Fibroblast of gingiva (primary cell): ENCODE results near the gene TMEM134.
"Not testable (repeated sequence)": the region's sequence is repeated elsewhere in the genome, so short reads cannot be mapped to it uniquely, and the experiment has no call there.

ENCODE experiments used
- DNase-seq: peaks from one replicate; pipeline ENCODE4 v3.0.0-alpha.2; 2011; ENCODE audit warnings: low read depth

The TMEM134 gene

DNA sequence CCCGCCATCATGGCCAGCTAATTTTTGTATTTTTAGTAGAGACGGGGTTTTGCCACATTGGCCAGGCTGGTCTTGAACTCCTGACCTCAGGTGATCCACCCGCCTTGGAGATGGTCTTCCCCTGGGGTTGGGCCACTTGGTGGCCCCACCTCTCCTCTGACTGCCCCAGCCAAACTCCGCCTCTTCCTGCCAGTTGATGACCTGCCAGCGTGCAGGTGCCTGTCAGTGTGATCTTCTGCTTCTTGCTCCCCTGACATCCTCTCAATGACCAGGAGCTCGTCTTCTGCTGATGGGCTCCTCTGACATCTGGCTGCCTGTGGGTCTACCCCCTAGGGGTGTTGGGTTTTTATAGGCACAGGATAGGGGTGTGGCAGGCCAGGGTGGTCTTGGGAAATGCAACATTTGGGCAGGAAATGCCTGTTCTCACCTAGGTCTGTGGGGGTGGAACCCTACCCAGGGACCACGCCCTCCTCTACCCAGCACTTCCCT, 16.9 kb upstream of the TMEM134 start:
- DNase-seq: not testable (repeated sequence)

DNA sequence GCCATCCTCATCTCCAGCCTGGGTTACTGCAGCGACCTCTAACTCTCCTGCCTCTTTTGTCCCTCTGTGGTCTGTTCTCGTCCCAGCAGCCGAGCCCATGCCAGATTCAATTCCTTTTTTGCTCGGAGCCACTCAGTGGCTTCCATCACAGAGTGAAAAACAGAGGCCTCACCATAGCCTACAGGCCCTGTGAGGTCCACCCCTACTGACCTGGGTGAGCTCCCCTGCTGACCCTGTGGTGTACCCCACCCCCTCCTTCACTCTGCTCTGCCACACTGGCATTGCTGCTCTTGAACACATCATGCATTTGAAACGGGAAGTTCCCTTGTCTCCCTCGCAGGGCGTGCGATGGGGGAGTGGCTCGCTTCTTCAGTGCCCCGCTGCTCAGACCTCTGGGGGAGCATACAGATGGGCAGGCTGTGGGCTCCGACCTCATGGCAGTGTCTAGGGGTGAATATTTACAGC, 15.8 kb upstream of the TMEM134 start:
- DNase-seq: no peak

DNA sequence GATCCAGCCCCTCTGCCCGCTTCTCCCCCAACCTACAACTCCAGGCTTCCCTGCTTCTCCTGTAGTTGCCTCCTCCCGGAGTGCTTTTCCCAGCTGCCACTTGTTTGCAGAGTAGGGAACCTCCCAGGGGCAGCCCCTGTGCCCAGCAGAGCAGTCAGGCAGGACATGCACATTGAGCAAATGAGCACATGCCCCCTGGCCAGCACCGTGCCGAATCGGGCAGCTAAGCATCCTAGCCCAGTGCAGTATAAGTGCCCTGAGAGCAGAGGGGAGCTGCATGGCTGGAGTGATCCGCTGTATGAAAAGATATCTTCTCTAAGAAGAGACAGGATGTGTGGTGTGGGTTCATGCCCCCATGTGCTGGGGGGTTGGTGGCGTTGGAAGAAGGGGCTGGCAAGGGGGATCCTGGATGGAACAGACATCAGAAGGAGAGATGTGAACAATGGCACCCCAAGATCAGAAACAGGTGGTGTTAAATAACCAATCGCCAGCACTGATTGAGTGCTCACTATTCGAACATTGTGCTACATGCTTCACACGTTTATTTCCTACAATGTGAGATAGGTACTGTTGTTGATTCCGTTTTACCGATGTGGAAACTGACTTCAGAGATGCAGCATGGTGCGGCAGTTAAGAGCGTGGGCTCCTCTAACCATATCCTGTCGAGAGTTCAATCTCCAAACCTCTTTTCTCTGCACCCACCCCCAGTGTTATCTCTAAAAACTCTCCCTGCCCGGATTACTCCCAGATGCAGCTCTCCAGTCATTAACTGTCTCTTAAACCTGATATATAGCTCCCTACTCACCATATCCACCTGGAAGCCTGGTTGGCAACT, 15.0 kb upstream of the TMEM134 start:
- DNase-seq: no peak

DNA sequence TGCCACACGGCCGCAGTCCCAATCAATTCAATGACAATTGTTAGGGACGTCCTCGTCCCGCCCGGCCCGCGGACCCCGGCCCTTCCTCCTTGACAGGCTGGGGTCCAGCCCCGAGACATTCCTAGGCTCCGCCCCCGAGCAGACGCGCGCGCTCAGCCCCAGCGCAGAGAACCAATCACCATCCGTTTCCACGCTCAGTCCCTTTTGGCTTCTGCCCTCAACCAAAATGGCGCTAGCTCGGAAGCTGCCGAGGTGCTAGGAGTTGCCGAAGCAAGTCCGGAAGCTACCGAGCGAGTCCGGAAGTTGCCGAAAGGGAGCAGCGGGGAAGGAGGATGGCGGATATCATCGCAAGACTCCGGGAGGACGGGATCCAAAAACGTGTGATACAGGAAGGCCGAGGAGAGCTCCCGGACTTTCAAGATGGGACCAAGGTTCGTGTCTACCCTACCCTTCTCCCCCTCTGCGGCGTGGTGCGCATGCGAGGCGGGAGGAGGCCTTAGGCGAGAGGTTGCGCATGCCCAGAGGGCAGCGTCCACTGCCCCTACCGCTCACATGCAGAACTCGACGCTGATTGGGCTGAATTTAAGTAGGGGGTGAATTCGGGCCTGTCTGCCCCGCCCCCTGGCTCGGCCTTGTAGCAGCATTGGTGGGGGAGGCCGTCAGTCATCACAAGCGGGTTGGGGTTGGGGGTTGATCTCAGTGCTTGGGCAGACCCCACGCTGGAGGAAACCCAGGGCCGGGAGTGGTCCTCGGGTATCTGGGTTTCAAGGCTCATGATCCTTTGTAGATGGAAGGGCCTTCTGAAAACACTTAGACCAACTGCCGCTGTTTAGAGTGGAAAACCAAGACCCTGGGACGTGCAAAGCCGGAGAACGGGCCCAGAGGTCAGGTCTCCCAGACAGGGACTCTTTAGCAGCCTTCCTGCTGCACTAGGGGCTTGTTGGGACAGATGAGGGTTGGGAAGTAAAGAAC, 14.1 kb upstream of the TMEM134 start, which contains the start of gene AIP:
Gene AIP (plus strand): TSS at position 200 of the 972 bp plus-strand sequence. CDS start 133 bp downstream, at position 333.
- peak; percentile 96 for DNase-seq

DNA sequence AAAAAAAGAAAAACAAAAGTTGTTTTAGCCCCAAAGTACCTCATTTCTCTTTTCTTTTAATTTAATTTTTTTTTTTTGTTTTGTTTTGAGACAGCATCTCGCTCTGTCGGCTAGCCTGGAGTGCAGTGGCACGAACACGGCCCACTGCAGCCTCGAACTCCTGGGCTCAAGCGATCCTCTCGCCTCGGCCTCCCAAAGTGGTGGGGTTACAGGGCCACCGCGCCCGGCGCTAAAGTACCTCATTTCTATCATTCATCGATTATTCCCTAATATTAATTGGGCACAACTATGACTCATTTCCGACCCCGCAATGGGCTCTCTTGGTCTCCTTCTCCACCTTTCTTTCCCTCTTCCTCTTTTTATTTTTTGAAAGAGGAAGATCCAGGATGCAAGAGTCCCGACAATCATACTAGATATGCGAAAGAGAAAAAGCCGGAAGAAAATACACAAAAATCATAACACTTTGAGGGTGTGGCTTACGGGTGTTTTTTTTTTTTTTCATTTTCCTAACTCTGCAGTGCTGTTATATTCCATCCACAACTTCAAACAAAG, 13.3 kb upstream of the TMEM134 start:
- DNase-seq: no peak

DNA sequence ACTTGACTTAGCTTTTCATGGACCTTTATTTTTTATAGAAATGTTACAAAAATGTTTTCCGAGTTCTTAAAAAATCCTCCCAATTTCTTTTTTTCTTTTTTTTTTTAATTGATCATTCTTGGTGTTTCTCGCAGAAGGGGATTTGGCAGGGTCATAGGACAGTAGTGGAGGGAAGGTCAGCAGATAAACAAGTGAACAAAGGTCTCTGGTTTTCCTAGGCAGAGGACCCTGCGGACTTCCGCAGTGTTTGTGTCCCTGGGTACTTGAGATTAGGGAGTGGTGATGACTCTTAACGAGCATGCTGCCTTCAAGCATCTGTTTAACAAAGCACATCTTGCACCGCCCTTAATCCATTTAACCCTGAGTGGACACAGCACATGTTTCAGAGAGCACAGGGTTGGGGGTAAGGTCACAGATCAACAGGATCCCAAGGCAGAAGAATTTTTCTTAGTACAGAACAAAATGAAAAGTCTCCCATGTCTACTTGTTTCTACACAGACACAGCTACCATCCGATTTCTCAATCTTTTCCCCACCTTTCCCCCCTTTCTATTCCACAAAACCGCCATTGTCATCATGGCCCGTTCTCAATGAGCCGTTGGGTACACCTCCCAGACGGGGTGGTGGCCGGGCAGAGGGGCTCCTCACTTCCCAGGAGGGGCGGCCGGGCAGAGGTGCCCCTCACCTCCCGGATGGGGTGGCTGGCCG, 8.4 kb upstream of the TMEM134 start:
- DNase-seq: not testable (repeated sequence)

DNA sequence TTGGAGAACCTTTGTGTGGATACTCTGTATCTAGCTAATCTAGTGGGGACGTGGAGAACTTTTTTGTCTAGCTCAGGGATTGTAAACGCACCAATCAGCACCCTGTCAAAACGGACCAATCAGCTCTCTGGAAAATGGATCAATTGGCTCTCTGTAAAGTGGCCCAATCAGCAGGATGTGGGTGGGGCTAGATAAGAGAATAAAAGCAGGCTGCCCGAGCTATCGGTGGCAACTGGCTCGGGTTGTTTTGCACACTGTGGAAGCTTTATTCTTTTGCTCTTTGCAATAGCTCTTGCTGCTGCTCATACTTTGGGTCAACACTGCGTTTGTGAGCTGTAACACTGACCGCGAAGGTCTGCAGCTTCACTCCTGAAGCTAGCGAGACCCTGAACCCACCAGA, 7.6 kb upstream of the TMEM134 start:
- not testable (repeated sequence) for DNase-seq

DNA sequence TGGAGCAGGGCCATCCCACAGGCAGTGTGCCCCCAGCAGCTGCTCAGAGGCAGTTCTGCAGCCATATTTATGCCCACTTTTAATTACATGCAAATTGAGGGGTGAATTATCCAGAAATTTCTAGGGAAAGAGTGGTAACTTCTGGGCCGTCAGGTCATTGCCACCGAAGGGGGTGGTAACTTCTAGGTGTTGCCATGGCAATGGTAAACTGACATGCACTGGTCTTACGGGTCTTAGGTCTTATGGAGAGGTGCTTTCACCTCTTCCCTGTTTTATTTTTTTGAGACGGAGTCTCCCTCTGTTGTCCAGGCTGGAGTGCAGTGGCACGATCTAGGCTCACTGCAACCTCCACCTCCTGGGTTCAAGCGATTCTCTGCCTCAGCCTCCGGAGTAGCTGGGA, 3.8 kb upstream of the TMEM134 start:
- no peak for DNase-seq

DNA sequence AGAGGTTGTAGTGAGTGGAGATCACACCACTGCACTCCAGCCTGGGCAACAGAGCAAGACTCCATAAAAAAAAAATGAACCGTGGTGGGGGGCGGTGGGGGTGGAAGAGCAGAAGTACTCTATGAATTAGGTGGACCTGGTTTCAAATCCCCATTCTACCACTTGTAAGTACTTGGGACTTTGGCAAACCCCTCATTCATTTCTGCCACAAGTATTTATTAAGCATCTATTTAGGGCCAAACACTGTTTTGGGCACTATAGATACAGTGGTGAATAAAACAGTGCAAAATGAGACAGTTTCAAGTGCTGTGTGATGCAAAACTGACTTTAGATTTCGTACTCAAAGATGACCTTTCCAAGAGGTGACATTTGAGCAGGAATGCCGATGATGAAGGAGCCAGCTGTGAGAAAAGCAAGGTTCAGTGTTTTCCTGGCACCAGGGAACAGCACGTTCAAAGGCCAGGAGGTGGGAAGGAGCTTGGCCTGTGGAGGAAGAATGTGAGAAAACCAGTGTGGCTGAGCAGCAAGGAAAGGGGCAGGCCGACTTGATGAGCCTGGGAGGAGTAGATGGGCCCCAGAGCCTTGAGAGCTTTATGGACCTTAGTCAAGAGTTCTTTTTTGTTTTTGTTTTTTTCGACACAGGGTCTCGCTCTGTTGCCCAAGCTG, 1.4 kb upstream of the TMEM134 start:
- DNase-seq: no peak

DNA sequence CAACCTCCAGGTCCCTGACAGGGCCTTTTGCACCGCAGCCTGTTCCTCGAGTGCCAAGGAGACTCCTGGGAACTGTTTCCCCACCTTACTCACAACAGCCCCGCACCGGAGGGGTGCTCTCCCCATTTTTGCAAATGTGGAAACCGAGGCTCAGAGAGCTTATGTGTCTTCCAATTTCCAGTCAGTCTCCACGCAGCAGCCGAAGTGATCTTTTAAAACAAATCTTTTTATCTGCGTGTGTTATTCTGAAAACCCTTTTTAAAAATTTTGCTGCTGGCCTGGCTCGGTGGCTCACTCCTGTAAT, 409 bp upstream of the TMEM134 start:
- no peak for DNase-seq

DNA sequence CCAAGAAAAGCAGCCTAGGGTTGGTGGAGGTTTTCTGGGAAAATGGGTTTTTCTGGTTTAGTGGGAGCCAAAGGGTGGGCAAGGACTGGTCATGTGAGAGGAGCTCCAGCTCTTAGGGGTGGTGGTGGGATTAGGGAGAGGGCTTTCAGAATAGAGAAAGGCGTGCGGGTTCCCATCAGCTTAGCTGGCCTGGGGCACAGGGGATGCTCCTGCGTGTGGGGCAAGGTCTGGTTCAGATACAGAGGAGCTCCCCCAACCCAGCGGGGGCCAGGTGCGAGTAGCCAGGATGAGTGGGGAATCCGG, 644 bp downstream of the TMEM134 start:
- no peak for DNase-seq

DNA sequence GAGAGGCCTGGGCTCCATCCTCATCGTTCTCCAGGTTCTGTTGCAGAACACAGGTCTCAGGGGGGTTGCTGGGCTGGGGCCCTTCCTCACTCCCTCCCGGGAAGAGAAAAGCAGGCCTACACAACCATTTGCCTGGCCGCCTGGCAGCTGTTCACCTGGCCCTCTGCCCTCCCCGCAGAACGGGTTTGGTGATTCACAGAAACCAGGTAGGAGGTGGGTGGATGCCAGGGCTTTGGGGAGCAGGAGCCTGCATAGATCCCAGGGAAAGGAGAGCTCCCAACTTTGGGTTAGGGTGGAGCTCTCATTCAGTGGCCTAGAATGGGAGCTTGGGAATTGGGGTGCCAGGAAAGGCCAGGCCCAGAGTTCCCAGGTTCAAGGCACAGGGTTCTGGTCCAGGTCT, 995 bp downstream of the TMEM134 start:
- DNase-seq: no peak

DNA sequence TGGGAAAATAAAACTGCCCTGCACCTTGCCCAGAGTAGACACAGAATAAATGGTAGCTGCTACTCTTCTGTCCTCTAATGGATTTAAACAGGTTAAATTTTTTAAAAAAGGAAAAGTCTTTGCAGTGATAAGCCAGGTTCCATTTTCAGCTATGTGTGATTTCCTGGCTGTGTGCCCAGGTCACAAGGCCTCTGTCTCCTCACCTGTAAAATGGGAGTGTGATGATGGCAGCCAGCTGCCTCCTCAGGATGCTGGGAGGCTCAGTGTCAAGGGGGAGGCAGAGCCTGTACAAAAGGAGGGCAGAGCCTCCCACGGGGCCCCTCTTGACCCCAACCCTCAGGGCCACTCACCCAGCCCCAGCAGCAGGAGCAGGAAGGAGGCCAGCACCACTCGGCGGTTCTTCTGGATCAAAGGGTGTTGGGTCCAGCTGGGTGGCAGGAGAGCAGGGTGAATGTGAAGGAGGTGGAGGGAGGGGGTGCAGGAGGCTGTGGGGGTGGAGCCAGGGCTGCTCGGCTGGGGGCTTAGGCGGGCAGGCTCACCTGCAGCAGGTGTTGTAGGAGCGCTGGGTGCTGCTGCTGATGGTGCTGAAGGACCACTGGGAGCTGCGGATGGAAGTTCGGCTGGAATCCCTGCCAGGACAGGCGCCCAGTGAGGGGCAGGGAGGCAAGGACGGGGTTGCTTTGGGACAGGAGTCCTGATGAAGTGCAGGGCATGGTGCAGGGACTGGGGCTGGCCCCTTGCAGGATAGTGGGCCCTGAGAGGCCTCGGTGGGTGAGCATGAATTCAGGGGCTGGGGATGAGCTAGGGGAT, 1.9 kb downstream of the TMEM134 start:
- no peak for DNase-seq

DNA sequence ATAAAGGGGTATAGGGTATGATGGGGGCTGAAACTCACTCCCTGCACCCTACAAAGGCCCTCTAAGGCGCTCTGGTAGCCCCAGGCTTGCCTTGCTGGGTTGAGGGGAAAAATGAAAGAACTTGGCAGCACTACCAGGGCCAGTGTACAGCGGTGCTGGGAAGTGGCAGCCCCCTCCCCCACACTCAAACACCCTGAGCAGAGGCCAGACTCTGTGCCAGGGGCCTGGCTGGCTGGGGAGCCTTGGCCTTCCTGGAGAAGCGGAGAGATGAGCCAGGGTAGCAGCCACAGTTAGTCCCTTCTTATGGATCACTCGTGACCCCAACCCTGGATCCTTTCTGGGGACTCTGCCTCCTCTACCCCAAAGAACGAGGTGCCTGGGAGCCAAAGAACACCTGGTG, 2.7 kb downstream of the TMEM134 start:
- DNase-seq: no peak

DNA sequence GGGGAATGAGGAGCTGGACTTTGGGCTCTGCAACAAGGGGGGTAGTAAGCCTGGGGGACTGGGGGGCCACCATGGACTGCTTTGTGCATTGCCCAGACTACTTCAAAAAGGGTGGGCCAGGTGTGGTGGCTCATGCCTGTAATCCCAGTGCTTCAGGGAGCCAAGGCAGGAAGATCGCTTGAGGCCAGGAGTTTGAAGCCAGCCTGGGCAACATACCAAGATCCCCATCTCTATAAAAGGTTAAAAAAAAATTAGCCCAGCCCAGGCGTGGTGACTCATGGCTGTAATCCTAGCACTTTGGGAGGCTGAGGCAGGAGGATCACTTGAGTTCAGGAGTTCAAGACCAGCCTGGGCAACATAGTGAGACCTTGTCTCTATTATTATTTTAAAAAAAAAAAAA, 3.5 kb downstream of the TMEM134 start:
- not testable (repeated sequence) for DNase-seq

DNA sequence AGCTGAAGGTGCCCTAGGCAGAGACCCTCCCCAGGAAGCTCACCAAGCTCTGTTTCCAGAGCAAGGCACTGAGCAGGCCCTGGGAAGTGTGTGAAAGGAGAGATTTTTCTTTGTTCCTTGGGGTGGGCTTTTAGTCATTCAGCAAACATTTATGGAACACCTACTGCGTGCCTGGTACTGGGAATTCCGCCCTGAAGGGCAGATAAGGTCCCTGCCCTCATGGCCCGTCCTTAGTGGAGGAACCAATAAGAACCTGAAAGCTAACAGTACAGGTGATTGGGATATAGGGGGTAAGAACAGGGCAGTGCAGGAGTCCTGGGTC, 3.9 kb downstream of the TMEM134 start:
- DNase-seq: no peak

DNA sequence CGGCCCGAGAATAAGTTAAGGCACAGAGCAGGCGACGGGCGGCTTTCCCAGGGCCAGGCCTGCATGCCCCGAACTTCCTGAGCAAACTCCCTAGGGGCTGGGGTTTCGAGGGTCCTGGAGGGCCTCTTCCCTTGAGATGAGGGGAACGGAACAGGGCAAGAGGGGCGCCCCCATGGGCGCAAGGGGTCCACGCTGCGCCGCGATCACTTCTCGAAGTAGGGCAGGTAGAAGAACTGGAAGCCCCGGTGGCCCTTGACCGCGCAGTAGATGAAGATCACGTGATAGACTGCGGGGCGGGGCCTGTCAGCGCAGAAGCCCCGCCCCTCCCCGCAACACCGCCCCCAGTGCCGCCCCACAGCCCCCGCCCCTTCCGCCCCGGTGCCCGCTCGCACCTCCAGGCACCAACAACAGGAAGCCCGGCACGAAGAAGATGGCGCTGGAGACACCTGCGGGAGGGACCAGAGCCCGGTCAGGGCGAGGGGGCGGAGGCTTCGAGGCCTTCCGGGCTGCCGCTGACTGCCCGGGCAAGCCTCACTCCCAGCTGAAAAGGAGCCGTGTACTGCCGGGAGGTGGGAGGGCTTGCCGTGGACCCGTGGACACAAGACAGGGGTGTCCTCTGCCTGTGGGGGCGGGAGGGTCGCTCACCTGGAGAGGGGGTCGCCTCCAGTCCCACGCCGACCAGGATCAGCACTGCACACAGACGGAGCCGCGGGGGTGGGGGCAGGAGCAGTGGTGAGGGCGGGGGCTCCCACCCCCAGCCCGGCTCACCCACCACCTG, 4.5 kb downstream of the TMEM134 start:
- peak; percentile 65 for DNase-seq

DNA sequence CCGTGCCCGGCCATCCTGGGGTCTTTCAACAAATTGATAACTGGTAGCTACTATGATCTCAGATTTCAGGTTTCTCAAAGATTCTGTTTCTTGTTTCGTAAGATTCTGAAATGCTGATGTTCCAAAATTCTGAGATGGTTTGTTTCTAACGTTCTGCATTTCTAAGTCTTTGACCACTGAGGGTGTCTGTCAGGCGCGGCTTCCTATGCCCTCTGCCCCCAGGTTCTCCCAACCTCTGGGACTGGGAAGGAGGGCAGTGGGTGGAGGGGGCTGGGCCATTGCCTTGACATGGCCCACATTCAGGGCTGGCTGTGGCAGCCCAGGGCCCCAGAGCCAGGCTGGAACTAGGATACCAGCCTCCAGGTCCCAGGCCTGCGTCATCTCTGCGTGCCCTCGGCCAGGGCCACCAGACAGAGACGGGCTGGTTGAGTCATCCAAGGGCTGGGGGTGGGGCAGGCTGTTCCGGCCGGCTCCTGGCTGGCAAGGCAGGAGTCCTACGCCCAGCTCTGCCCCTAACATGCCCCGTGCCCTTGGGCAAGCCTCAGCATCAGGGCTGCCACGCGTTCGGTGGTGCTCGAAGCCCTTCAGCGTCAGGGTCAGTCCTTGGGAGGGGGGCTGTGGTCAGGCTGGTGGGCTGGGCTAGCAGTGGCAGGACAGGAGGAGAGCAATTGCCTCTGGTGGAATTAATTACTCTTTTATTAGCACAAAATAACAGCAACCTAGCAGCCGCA, 5.2 kb downstream of the TMEM134 start:
- DNase-seq: peak; percentile 62

DNA sequence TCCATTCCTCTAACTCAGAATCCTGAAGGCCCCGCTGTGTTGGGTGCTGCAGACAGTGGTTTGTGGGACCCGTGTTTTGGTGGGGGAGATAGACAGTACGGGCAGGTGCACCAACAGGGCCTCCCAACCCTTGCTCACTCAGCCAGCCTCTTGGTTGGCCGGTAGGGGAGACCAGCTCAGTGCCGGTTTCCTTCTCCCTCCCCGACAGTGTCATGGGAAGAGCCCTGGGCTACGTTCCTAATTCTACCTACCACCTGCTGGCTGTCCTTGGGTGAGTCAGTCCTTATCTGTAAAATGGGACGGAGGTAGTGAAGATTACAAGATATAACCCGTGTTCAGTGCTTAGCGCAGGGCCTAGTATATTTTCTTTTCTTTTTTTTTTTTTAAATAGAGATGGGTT, 5.9 kb downstream of the TMEM134 start:
- DNase-seq: no peak
